Measurements from ENCODE around the gene BEST3. TPM values are rescaled to one million over a fixed set of nuclear protein-coding genes. Genes with fewer than 3 reads are reported as not detected.

The BEST3 gene
- total and polyA plus RNA-seq, 2 donors (not counting 3 experiments of a cell fraction or from before 2014, with no cell fraction given), result 0.12 to 0.18 TPM

DNA sequence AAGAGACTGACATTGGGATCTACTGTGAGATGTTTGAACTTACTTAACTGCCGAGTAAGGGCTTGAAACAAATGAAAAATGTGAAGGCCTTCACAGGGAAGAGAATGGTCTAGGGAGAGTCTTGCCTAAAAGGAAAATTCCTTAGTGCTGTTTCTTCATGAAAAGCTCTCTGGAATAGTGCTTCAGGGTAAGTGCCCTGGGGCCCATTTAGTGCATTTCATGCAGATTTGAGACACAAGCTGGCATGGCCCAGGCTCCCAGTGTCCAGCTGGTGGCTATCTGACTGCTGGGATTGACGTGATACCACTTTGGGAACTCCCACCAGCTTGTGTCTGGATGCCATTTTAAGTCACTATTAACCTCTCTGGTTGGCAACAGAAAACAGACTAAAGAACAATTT, 26.9 kb downstream of the BEST3 start:
- intact Hi-C loops (cut with micrococcal nuclease), result no loop called here
- no peak overlapping the region for H2AFZ ChIP-seq (ENCODE audit: low read depth, low read length)
- POLR2A ChIA-PET, result no interaction called here

More for the DNA sequence above, 26.9 kb downstream of the BEST3 start:
- CTCF ChIA-PET, result interaction anchor here (0.9 to 1.0 kb wide), 2 partner anchors 20 to 66 kb away, joined by 3 to 5 read pairs; no protein-coding TSS in a partner anchor
- no peaks in the 10 kb centered on the region for H3K9me1 ChIP-seq (replicated peaks; ENCODE audit: control insufficient read depth, extremely low read depth, insufficient read depth, low read length)
- no peak overlapping the region for H3K9ac ChIP-seq (replicated peaks; ENCODE audit: extremely low read depth, insufficient read depth, low read length)
- H3K4me2 ChIP-seq (ENCODE audit: insufficient read depth, low read length), result no peak overlapping the region
- FAIRE-seq (no peak), DNase-seq (ENCODE audit: low read depth, low spot score) (no peak)
- no peaks in the 10 kb centered on the region for H3K9me3 ChIP-seq (replicated peaks; ENCODE audit: control insufficient read depth, insufficient read depth, low read length)
- H3K79me2 ChIP-seq (ENCODE audit: control insufficient read depth, insufficient read depth, low read length), result no peaks in the 10 kb centered on the region
- H3K36me3 ChIP-seq (ENCODE audit: control insufficient read depth in 2 of 2, extremely low read depth in 1 of 2, insufficient read depth in 2 of 2, low read length in 2 of 2), result no peaks in the 10 kb centered on the region
- H3K27ac ChIP-seq (ENCODE audit: insufficient read depth, low read depth, low read length), result no peak overlapping the region
- H3K4me3 ChIP-seq (replicated peaks in 1 of 3; ENCODE audit: insufficient read depth in 1 of 3, low read depth in 1 of 3, low read length in 3 of 3), result no peak overlapping the region
- dilution Hi-C loops (cut with MboI; ENCODE audit: extremely low pct_ligation_motif_present, low sequenced_read_pairs), result no loop called here
- no peaks in the 10 kb centered on the region for H3K27me3 ChIP-seq (ENCODE audit: control insufficient read depth in 2 of 2, insufficient read depth in 2 of 2, low read length in 2 of 2)
- TF ChIP-seq MYC (IDR thresholded peaks at IDR 0.05; ENCODE audit: low read depth, low read length) (no peak), POLR2AphosphoS5 (IDR thresholded peaks at IDR 0.05; ENCODE audit: insufficient read depth, low read depth, low read length) (no peak), MAX (IDR thresholded peaks at IDR 0.05; ENCODE audit: insufficient read depth, insufficient read length) (no peak), EZH2 (IDR thresholded peaks at IDR 0.05; ENCODE audit: borderline replicate concordance, low read depth, low read length, severe bottlenecking) (no peak), CTCF (IDR thresholded peaks at IDR 0.05; ENCODE audit: extremely low read depth in 1 of 2, insufficient read depth in 1 of 2, low read depth in 1 of 2, low read length in 2 of 2) (no peak), POLR2A (IDR thresholded peaks at IDR 0.05; ENCODE audit: low read depth, low read length) (no peak), JUN (IDR thresholded peaks at IDR 0.05; ENCODE audit: borderline replicate concordance, insufficient read depth, insufficient read length, low read depth) (no peak), FOS (IDR thresholded peaks at IDR 0.05; ENCODE audit: borderline replicate concordance, insufficient read depth, low read length) (no peak), GATA2 (IDR thresholded peaks at IDR 0.05; ENCODE audit: insufficient read depth, insufficient read length, low read depth, low read length) (no peak)
- BruUV-seq (replicated peaks), result no TSS peak
- no peaks in the 10 kb centered on the region for H4K20me1 ChIP-seq (replicated peaks; ENCODE audit: control insufficient read depth, extremely low read depth, insufficient read depth, low read length)
- H3K4me1 ChIP-seq (ENCODE audit: control insufficient read depth, extremely low read depth, insufficient read depth, low read length), result no peaks in the 10 kb centered on the region
